ENCODE measurements around the gene OPN1LW. TPM values are rescaled to one million over a fixed set of nuclear protein-coding genes. Genes with fewer than 3 reads are reported as not detected.
"Not testable (repeated sequence)": the region's sequence is repeated elsewhere in the genome, so short reads cannot be mapped to it uniquely, and the experiment has no call there.

OPN1LW gene
- total RNA-seq, 1 donor from 2014 or later, result not detected

GRCh38 chrX:154132366-154132765 is 11.7 kb upstream of the OPN1LW start:
- ATAC-seq (no peak), DNase-seq (ENCODE audit: low spot score) (no peak)

GRCh38 chrX:154135458-154136229 is 8.4 kb upstream of the OPN1LW start:
- DNase-seq (ENCODE audit: low spot score), result no peak
- no peak for ATAC-seq

- peak; percentile 97 for ATAC-seq
- DNase-seq (ENCODE audit: low spot score), result peak; percentile 62
These were observed 7.3 kb upstream of the OPN1LW start for GRCh38 chrX:154136627-154137161.

GRCh38 chrX:154138857-154139256 is 5.2 kb upstream of the OPN1LW start:
- no peak for DNase-seq (ENCODE audit: low spot score)
- no peak for ATAC-seq

- no peak for ATAC-seq
- DNase-seq (ENCODE audit: low spot score), result no peak
These were observed 3.8 kb upstream of the OPN1LW start for GRCh38 chrX:154140206-154140605.

- ATAC-seq, result no peak
- no peak for DNase-seq (ENCODE audit: low spot score)
These were observed 3.3 kb upstream of the OPN1LW start for GRCh38 chrX:154140742-154141141.

- ATAC-seq (no peak), DNase-seq (ENCODE audit: low spot score) (no peak)
These were observed 1.7 kb upstream of the OPN1LW start for GRCh38 chrX:154142386-154142785.

- ATAC-seq (no peak), DNase-seq (ENCODE audit: low spot score) (no peak)
These were observed 895 bp upstream of the OPN1LW start for GRCh38 chrX:154142950-154143745.

- ATAC-seq; DNase-seq (ENCODE audit: low spot score): not testable (repeated sequence)
These were observed 7.0 kb downstream of the OPN1LW start for GRCh38 chrX:154151030-154151429.

- DNase-seq (ENCODE audit: low spot score); ATAC-seq: not testable (repeated sequence)
These were observed 12.2 kb downstream of the OPN1LW start for GRCh38 chrX:154156221-154156620.

- peak; percentile 57 for ATAC-seq
- DNase-seq (ENCODE audit: low spot score), result not testable (repeated sequence)
These were observed 13.2 kb downstream of the OPN1LW start for GRCh38 chrX:154157207-154157606.

- not testable (repeated sequence) for DNase-seq (ENCODE audit: low spot score); ATAC-seq
These were observed 15.3 kb downstream of the OPN1LW start for GRCh38 chrX:154159345-154159744.

GRCh38 chrX:154164902-154165301 is 20.9 kb downstream of the OPN1LW start:
- ATAC-seq; DNase-seq (ENCODE audit: low spot score): not testable (repeated sequence)

GRCh38 chrX:154168384-154168783 is 24.3 kb downstream of the OPN1LW start:
- not testable (repeated sequence) for ATAC-seq; DNase-seq (ENCODE audit: low spot score)

- peak; percentile 65 for ATAC-seq
- DNase-seq (ENCODE audit: low spot score), result not testable (repeated sequence)
These were observed 28.5 kb downstream of the OPN1LW start for GRCh38 chrX:154172535-154172943.

GRCh38 chrX:154174356-154174755 is 30.3 kb downstream of the OPN1LW start:
- DNase-seq (ENCODE audit: low spot score); ATAC-seq: not testable (repeated sequence)

- ATAC-seq; DNase-seq (ENCODE audit: low spot score): not testable (repeated sequence)
These were observed 38.3 kb downstream of the OPN1LW start, which contains the start of gene OPN1MW for GRCh38 chrX:154182296-154182695. OPN1MW (plus strand) TSS chrX:154182596; CDS start chrX:154182678, 82 bp downstream.

- not testable (repeated sequence) for ATAC-seq; DNase-seq (ENCODE audit: low spot score)
These were observed 39.8 kb downstream of the OPN1LW start for GRCh38 chrX:154183794-154184193.

GRCh38 chrX:154192846-154193245 is 48.8 kb downstream of the OPN1LW start:
- not testable (repeated sequence) for DNase-seq (ENCODE audit: low spot score); ATAC-seq

GRCh38 chrX:154194316-154194715 is 50.3 kb downstream of the OPN1LW start:
- DNase-seq (ENCODE audit: low spot score), result not testable (repeated sequence)
- ATAC-seq, result peak; percentile 61

GRCh38 chrX:154196466-154196865 is 52.4 kb downstream of the OPN1LW start:
- DNase-seq (ENCODE audit: low spot score); ATAC-seq: not testable (repeated sequence)
